ENCODE data around the gene HERPUD1. TPM values are rescaled to one million over a fixed set of nuclear protein-coding genes. Genes with fewer than 3 reads are reported as not detected.

HERPUD1 gene
- total and polyA plus RNA-seq, 8 donors: 78.2 to 298 (median 203) TPM

- intact Hi-C loops (cut with DNase I): no loop called here
- Histone ChIP-seq H3K4me1 (peaks cover 7 to 22% (median 16%) of the 10 kb centered on the region in 3 donors), H3K9me3 (no peaks in the 10 kb centered on the region), H3K27me3 (no peaks in the 10 kb centered on the region), H3K4me3 (no peak overlapping the region), H3K36me3 (no peaks in the 10 kb centered on the region), H3K27ac (peak overlapping the region; percentile 33 to 71 (median 57))
- ATAC-seq (peak; percentile 87 to 92 (median 90)), DNase-seq (peak in 3 of 6 donors; percentile 59 to 81 (median 79)), FAIRE-seq (no peak)
- 35 to 44% methylated on average over 8 of the region's 8 CpGs for WGBS, 2 donors
- TF ChIP-seq, protein P1, sequence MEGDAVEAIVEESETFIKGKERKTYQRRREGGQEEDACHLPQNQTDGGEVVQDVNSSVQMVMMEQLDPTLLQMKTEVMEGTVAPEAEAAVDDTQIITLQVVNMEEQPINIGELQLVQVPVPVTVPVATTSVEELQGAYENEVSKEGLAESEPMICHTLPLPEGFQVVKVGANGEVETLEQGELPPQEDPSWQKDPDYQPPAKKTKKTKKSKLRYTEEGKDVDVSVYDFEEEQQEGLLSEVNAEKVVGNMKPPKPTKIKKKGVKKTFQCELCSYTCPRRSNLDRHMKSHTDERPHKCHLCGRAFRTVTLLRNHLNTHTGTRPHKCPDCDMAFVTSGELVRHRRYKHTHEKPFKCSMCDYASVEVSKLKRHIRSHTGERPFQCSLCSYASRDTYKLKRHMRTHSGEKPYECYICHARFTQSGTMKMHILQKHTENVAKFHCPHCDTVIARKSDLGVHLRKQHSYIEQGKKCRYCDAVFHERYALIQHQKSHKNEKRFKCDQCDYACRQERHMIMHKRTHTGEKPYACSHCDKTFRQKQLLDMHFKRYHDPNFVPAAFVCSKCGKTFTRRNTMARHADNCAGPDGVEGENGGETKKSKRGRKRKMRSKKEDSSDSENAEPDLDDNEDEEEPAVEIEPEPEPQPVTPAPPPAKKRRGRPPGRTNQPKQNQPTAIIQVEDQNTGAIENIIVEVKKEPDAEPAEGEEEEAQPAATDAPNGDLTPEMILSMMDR (IDR thresholded peaks at IDR 0.05): no peak
These were observed 34.7 kb upstream of the HERPUD1 start for GRCh38 chr16:56897026-56897799.

GRCh38 chr16:56898847-56899246 lies 33.1 kb upstream of the HERPUD1 start:
- peaks cover 7 to 22% (median 16%) of the 10 kb centered on the region in 3 donors for H3K4me1 ChIP-seq
- no peaks in the 10 kb centered on the region for H3K36me3 ChIP-seq
- DNase-seq (no peak), ATAC-seq (no peak), FAIRE-seq (no peak)
- H3K9me3 ChIP-seq: no peaks in the 10 kb centered on the region
- WGBS, 2 donors: 96 to 97% methylated on average over 8 of the region's 8 CpGs
- H3K4me3 ChIP-seq: no peak overlapping the region
- H3K27me3 ChIP-seq: no peaks in the 10 kb centered on the region
- TF ChIP-seq, protein P1 (IDR thresholded peaks at IDR 0.05): no peak
- intact Hi-C loops (cut with DNase I): no loop called here
- no peak overlapping the region for H3K27ac ChIP-seq

DNA sequence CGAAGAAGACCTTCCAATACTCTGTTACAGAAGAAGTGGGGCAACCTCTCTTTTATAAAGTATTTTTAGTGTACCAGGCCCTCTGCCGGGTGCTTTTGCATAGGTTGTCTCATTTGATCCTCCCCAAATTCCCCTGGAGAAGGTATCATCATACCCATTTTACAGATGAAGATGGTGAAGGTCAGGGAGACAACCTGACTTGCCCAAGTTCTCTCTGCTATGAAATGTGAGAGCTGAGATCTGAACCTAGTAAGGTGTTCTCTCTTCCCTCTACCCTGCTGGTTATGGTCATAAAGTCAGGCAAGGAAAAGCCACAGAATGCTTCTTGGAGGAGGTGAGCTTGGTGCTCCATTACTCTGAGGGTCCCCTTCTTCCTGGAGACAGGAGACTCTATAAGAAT lies 28.1 kb upstream of the HERPUD1 start:
- DNase-seq: no peak
- Histone ChIP-seq H3K4me1 (peaks cover 0 to 3% (median 0%) of the 10 kb centered on the region in 3 donors), H3K4me3 (no peak overlapping the region), H3K27ac (no peak overlapping the region), H3K36me3 (no peaks in the 10 kb centered on the region), H3K9me3 (no peaks in the 10 kb centered on the region), H3K27me3 (no peaks in the 10 kb centered on the region)
- TF ChIP-seq, protein P1 (IDR thresholded peaks at IDR 0.05): no peak
- no peak for ATAC-seq
- 96 to 98% methylated on average over 2 of the region's 2 CpGs for WGBS, 2 donors
- FAIRE-seq: no peak
- intact Hi-C loops (cut with DNase I): no loop called here

DNA sequence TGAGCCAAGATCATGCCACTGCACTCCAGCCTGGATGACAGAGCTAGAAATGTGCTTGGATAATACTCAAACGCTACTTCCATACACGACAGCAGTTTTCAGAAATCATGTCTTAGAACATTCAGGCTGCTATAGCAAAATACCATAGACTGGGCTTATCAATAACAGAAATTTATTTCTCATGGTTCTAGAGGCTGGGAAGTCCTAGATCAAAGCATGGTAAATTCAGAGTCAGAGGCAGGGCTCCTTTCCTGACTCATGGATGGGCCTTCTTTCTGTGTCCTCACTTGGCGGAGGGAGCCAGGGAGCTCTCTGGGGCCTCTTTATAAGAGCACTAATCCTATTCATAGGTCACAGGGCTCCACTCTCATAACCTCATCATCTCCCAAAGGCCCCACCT lies 24.5 kb upstream of the HERPUD1 start:
- Histone ChIP-seq H3K27me3 (no peaks in the 10 kb centered on the region), H3K4me3 (no peak overlapping the region), H3K4me1 (peaks cover 0 to 9% (median 0%) of the 10 kb centered on the region in 3 donors), H3K27ac (no peak overlapping the region), H3K9me3 (no peaks in the 10 kb centered on the region), H3K36me3 (no peaks in the 10 kb centered on the region)
- intact Hi-C loops (cut with DNase I): no loop called here
- 98 to 99% methylated on average over 3 of the region's 3 CpGs for WGBS, 2 donors
- DNase-seq: no peak
- FAIRE-seq: no peak
- no peak for ATAC-seq
- TF ChIP-seq, protein P1 (IDR thresholded peaks at IDR 0.05): no peak

DNA sequence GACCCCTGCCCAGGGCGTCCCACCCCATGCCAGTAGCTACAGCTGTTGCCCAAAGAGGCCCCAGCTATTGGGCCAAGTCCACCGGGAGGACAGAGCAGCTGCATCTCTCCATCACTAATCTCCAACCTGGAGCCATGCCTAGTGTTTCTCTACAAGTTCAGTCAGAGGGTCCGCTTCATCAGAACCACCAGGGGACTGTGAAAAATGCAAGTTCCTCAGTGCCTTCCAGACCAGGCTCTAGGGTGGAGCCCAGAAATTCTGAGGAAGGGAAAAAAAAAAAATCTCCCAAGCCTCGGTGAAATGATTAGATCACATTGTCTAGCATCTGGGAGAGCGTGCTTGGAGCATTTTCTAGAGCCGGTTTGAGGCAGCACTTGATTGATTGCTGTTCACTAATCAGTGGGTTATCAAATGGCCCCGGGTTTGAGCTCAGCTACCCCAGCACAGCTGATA lies 22.4 kb upstream of the HERPUD1 start:
- Histone ChIP-seq H3K4me3 (no peak overlapping the region), H3K4me1 (peaks cover 0 to 9% (median 0%) of the 10 kb centered on the region in 3 donors), H3K27me3 (no peaks in the 10 kb centered on the region), H3K27ac (peak overlapping the region in 1 of 4 donors; percentile 59), H3K36me3 (no peaks in the 10 kb centered on the region), H3K9me3 (no peaks in the 10 kb centered on the region)
- TF ChIP-seq, protein P1 (IDR thresholded peaks at IDR 0.05): no peak
- FAIRE-seq (no peak), DNase-seq (no peak), ATAC-seq (peak in 1 of 4 donors; percentile 11)
- whole genome bisulfite sequencing, 2 donors: 50% methylated on average over 7 of the region's 7 CpGs
- intact Hi-C loops (cut with DNase I): no loop called here
